GM19351 (cell line): Measurements from ENCODE around the gene BTD.

Experiments used
- ATAC-seq: cut with Tn5 transposase; IDR thresholded peaks from one replicate; pipeline ENCODE4 v1.9.1; 2021; ENCODE audit warnings: mild to moderate bottlenecking, moderate library complexity; ENCODE audit not compliant: unreplicated experiment

BTD gene, protein sequence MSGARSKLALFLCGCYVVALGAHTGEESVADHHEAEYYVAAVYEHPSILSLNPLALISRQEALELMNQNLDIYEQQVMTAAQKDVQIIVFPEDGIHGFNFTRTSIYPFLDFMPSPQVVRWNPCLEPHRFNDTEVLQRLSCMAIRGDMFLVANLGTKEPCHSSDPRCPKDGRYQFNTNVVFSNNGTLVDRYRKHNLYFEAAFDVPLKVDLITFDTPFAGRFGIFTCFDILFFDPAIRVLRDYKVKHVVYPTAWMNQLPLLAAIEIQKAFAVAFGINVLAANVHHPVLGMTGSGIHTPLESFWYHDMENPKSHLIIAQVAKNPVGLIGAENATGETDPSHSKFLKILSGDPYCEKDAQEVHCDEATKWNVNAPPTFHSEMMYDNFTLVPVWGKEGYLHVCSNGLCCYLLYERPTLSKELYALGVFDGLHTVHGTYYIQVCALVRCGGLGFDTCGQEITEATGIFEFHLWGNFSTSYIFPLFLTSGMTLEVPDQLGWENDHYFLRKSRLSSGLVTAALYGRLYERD

DNA sequence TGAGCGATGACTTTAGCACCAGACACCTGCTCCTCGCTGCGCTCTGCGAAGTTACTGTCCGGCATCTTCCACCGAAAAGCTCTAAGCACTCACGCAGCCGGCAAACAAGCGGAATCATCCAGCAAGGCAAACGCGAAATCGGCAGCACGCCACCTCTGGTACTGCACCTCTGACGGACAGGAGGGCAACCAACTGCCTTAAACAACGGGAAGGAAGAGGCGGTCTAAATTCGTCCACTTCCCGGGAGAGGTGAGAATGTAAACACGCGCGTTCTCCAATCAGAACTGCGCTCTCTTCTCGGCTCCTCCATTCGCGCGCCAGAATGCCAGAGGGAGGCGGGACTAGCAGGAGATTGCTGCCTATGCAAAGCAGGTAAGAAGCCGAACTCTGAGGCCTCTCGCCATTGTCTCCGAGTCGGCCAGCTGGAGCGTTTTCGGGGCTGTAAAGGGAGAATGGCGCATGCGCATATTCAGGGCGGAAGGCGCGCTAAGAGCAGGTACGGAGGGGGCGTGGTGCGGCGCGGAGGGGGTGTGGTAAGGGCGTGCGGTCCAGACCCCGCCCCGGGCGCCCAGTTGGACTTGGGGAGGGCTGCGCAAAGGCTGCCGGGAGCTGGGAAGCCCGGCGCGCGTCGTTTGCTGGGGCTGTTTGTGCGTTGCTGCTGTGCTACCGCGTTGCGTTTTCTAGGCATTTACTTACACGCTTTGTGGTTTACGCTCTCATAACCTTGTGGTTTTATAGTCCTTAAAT, at the start of gene BTD, which contains the start of gene HACL1:
TSS of gene BTD (plus strand) at position 347 of the 747 bp plus-strand sequence. CDS start 33,695 bp downstream, outside the sequence.
TSS of gene HACL1 (minus strand) at position 171 of the 747 bp plus-strand sequence. CDS start at position 65, 106 bp downstream.
- ATAC-seq: peak; percentile 90

- ATAC-seq: no peak
These were observed 49.6 kb upstream of the BTD start for GRCh38 chr3:15551902-15552301.

DNA sequence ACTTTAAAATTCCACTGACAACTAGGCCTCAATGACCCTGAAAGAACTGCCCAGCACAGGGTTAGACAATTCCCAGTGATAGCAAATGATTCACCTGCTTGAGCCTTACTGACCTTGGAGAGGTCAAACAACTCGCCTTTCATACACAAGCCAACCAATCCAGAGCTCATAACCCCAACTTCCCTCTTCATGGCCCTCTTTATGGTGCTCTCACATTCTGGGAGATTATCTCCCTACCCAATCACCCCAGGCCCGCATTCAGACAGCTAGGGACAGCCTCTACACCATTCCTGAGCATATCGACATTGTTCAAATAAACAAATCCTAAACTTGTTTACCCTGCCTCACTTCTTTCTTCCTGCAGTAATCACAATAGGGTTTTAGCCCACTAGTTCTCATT, 47.8 kb upstream of the BTD start:
- ATAC-seq: no peak

DNA sequence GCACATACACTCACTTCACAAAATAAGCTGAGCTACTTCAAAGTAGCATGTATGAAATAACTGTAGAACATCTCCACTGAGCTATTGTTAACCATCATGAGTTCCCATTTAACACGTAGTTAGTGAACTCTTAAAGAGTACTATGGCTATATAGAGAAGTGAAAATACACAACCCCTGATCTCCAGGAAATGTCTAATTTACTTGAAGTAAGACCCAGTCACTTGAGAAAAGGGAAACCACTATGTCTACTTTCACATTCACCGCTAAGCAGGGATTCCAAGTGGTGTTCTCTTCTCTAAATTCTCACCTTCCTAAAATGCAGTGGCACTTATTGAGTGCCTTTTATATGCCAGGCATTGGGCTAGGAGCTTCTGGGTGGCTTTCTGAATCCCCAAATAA, 45.0 kb upstream of the BTD start:
- ATAC-seq: peak; percentile 91

DNA sequence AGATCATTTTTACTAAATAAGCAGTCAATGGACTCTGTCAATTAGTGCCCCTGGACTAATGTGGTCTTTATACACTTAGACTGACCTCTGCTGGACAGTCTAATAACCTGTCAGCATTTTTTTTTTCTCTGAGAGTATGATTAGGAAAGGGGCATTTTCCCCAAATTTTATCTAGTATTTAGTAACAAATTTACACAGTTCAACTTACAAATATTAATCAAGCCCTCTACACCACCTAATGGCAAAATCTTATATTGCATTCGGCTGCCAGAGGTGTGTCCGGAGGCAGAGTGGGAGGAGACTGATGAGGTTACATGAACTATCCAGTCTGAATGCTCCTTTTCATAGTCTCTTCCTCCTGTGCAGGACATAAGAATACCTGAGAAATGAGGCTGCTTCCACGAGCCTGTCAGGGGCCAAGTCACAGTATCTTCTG, 44.0 kb upstream of the BTD start:
- peak; percentile 62 for ATAC-seq

GRCh38 chr3:15558581-15558980, 43.0 kb upstream of the BTD start:
- no peak for ATAC-seq

GRCh38 chr3:15562560-15562959, 39.0 kb upstream of the BTD start:
- no peak for ATAC-seq

DNA sequence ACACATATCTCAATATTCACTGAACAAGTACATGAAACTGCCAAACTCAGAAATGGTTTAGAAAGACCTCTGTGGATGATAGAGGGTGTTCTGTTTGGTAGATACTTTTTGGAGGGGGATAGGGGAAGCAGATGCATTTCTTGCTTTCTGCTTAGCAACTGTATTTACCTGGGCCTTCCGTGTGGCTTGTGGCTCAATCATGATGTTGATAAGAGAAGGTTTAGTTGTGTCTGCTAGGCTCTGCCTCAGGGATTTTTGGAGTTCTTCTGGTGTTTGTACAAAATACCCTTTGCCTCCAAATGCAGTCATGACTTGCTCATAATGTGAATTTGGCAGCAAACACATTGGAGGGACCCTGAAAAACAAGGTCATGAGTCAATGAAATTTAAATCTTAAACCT, 38.4 kb upstream of the BTD start:
- ATAC-seq: no peak

DNA sequence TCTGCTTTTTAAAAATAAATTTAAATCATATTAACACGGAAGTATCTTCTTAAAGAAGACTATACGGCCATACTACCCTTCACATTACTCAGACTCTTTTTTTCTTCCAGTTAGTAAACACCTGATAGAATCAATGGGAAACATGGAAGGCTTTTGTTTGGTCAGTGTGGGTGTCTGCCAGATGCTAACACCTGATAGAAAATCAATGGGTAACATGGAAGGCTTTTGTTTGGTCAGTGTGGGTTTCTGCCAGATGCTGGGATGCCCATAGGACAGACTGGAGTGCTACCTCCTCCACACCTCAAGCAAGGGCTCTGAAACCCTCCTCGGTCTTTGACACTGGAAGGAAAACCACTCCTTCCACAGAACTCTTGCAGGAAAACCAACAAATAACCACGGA, 29.4 kb upstream of the BTD start:
- no peak for ATAC-seq

DNA sequence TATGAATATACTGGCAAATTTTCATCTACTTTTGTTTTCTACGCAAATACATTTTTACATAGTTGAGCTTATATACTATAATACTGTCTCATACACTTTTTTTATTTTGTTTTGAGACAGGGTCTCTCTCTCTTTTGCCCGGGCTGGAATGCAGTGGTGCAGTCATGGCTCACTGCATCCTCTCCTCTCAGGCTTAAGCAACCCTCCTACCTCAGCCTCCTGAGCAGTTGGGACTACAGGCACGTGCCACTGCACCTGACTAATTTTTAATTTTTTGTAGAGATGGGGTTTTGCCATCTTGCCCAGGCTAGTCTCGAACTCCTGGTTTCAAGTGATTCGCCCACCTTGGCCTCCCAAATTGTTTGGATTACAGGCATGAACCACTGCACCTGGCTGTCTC, 26.1 kb upstream of the BTD start:
- no peak for ATAC-seq

DNA sequence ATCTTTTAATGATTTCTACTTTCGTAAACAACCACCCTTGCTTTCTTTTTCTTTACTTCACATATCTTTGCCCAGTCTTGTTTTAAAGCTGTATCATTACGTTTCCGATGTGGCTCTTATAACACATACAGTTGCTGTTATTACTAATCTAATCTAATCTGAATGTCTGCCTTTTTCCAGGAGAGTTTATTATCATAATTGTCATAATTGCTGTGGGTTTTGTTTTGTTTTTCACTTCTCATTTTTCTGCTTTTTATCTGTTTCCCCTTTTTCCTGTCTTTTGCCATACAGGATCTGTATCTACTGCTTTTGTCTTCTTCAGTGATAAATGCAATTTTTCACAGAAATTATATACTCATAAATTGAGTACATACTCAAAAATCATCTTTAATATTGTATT, 25.1 kb upstream of the BTD start:
- ATAC-seq: no peak

- no peak for ATAC-seq
These were observed 23.2 kb upstream of the BTD start for GRCh38 chr3:15578289-15578867.

GRCh38 chr3:15579051-15579450, 22.5 kb upstream of the BTD start:
- ATAC-seq: no peak

- ATAC-seq: no peak
These were observed 19.8 kb upstream of the BTD start for GRCh38 chr3:15581471-15582394.

GRCh38 chr3:15585111-15585845, 16.3 kb upstream of the BTD start:
- no peak for ATAC-seq

DNA sequence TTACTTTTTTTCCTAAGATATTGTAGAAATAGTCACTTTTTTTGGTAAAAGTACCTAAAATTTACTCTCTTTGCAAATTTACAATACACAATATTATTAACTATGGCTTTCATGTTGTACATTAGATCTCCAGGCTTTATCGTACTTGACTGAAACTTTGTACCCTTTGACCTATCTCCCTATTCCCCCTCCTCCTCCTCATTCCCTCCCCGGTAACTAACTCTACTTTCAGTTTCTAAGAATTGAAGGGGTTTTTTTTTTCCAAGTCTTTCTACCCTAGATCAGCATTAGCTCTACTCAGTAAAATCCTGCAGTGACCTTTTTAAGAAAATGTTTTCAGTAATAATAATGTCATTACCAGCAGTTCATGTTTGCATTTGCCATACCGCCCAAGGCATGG, 10.3 kb upstream of the BTD start:
- ATAC-seq: no peak

DNA sequence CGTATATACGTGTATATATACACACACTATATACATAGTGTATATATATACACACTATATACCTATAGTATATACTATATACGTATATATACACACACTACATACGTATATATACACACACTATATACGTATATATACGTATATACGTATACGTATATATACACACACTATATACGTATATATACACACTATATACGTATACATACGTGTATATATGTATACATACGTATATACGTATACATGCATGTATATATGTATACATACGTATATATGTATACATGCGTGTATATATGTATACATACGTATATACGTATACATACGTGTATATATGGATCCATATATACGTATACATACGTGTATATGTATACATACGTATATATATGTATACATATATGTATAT, 9.6 kb upstream of the BTD start:
- ATAC-seq: no peak

DNA sequence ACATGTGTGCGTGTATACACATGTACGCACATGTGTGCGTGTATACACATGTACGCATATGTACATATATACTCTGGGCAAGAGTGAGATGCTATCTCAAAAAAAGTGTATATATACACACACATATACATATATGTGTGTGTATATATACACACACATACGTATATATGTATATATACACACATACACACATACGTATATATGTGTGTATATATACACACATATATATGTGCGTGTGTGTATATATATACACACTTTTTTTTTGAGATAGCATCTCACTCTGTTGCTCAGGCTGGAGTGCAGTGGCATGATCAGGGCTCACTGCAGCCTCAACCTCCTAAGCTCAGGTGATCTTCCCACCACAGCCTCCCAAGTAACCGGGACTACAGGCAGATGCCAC, 8.6 kb upstream of the BTD start:
- no peak for ATAC-seq

GRCh38 chr3:15595955-15596354, 5.6 kb upstream of the BTD start:
- ATAC-seq: no peak

- ATAC-seq: peak; percentile 12
These were observed 523 bp upstream of the BTD start for GRCh38 chr3:15601046-15601398.
